ENCODE results near the gene ST8SIA1. TPM values are rescaled to one million over a fixed set of nuclear protein-coding genes. Genes with fewer than 3 reads are reported as not detected.

ST8SIA1 gene
- total and polyA plus RNA-seq, 2 of the 8 experiments (the other 6 are each of a cell fraction or from before 2014, with no cell fraction given) = 1.9 to 4.4 TPM

Other genes with a start within 250 kb of the ST8SIA1 start
- gene C2CD5, start 209.8 kb upstream of the ST8SIA1 start, total RNA-seq (2021; fragmentation: NEBNext Ultra II Directional; extraction: Animal tissue kit (Norgen Biotek cat#: 25700)) = 40.4 and 45.9 TPM in 2 replicates
- 13.7 and 21.9 TPM in 2 replicates for gene C2CD5, start 209.8 kb upstream of the ST8SIA1 start, polyA plus RNA-seq (2011; rRNA removed)